Measurements from ENCODE around the gene EPSTI1. TPM values are rescaled to one million over a fixed set of nuclear protein-coding genes. Genes with fewer than 3 reads are reported as not detected.

EPSTI1 gene
- total RNA-seq, 4 donors from 2014 or later = 6.5 to 16.9 (median 11.4) TPM

DNA sequence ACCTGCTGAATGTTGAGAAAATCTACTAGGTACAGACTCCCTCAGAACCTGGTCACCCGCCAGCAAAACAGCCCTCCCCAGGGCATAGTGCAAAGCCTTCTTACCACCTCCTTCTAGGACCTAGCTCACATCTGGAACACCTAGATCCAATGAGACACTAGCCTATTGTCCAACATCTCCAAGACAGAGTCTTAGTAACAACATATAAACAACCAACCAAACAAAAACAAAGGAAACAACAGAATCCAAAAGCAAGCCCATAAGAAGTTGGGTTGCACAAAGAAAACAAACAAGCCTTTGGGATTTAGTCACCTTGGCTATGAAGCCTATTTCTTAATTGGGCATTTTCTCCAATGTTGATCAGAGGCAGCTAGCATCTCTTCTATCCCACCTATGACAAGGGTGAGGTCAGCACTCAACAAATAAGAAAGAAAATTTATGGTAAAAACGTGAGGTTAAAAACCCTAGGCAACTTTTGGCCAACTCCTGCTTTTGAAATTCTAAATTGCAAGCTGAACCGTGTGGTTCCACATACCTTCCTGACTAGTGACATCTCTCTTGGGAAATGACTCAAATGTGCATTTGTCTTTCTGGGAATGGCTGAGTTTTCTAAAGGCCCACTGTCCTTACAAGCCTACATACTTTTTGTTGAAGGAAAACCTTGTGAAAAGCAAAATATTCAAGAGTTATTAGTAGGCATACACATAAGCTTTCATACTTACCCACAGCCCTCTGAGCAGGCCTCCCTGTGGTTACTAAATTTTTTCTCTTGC lies 144.0 kb downstream of the EPSTI1 start:
- no peaks in the 10 kb centered on the region for H3K4me1 ChIP-seq
- H3K36me3 ChIP-seq = no peaks in the 10 kb centered on the region
- no peaks in the 10 kb centered on the region for H3K9me3 ChIP-seq
- H3K4me3 ChIP-seq = no peak overlapping the region
- intact Hi-C loops (cut with DNase I; ENCODE audit: low total_unique reads) = no loop called here
- H3K27ac ChIP-seq = no peak overlapping the region
- DNase-seq = no peak
- no peak for TF ChIP-seq POLR2A (IDR thresholded peaks at IDR 0.05)
- TF ChIP-seq, protein P1, sequence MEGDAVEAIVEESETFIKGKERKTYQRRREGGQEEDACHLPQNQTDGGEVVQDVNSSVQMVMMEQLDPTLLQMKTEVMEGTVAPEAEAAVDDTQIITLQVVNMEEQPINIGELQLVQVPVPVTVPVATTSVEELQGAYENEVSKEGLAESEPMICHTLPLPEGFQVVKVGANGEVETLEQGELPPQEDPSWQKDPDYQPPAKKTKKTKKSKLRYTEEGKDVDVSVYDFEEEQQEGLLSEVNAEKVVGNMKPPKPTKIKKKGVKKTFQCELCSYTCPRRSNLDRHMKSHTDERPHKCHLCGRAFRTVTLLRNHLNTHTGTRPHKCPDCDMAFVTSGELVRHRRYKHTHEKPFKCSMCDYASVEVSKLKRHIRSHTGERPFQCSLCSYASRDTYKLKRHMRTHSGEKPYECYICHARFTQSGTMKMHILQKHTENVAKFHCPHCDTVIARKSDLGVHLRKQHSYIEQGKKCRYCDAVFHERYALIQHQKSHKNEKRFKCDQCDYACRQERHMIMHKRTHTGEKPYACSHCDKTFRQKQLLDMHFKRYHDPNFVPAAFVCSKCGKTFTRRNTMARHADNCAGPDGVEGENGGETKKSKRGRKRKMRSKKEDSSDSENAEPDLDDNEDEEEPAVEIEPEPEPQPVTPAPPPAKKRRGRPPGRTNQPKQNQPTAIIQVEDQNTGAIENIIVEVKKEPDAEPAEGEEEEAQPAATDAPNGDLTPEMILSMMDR (IDR thresholded peaks at IDR 0.05) = no peak
- H3K27me3 ChIP-seq = no peaks in the 10 kb centered on the region

DNA sequence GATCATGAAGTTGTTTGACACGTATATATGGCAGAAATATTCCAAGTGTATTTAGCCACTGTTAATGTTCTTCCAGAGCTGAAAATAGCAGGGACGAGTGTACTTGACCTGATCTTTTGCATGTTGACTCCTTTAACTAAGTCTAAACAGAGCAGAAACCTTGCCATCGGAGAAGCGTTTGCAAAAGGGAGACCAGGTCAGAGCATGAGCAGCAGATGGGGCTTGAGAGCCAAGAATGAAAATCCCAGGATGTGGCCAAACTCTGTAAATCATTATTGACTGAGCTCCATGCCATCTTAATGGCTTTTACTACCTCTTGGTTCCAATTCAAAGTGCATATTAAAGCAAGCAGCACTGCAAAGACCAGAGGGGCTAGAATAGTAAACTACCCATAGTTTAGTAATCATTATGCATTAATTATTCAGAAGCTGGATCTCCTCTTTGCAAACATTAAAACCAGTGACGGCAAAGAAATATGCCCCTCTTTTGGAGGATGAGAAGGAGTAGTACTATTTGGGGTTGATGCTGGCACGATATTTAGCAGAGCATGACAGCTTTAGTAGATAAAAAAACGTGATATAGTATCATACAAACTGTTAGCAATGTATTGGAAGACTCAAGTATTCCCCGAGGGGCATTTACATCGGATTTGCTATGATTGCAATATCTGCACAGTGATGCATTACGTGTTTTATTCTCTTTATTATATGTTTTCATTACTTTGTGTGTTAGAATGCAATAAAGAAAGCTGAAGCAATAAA lies 154.9 kb downstream of the EPSTI1 start:
- Histone ChIP-seq H3K9me3 (no peaks in the 10 kb centered on the region), H3K27ac (no peak overlapping the region), H3K27me3 (no peaks in the 10 kb centered on the region), H3K4me1 (peaks cover 0 to 5% of the 10 kb centered on the region in 2 donors), H3K4me3 (no peak overlapping the region), H3K36me3 (no peaks in the 10 kb centered on the region)
- TF ChIP-seq, protein P1 (IDR thresholded peaks at IDR 0.05) = peak in 1 of 4 experiments; percentile 4
- TF ChIP-seq POLR2A (IDR thresholded peaks at IDR 0.05) = no peak
- DNase-seq = no peak
- intact Hi-C loops (cut with DNase I; ENCODE audit: low total_unique reads) = no loop called here

Other genes starting within 250 kb of the EPSTI1 start
- 1 to 10 TPM in 1 of 4 donors, under 1 TPM in 2, not detected in 1; 0.27 to 6.2 (median 0.59) TPM for gene FAM216B, start 210.7 kb downstream of the EPSTI1 start, total RNA-seq
- gene DNAJC15, start 31.3 kb upstream of the EPSTI1 start, total RNA-seq = 10 to 100 TPM in 1 of 4 donors, 1 to 10 TPM in 3; 3.6 to 14.5 (median 6.1) TPM